GM23338 (cell line): Measurements from ENCODE around the gene SCAF4.

Source experiments
- CTCF ChIP-seq, 2 experiments: fragments of 200-600 bp in 1 of 2; sonication (generic) in 1 of 2; conservative IDR thresholded peaks; 2 replicates each; pipeline versions ENCODE4 v1.5.1 to v1.6.1; 2016 to 2017; ENCODE audit warnings: antibody characterized with exemption in 2 of 2, low read depth in 2 of 2, mild to moderate bottlenecking in 2 of 2, moderate library complexity in 1 of 2
- EZH2 ChIP-seq: fragments of 200-600 bp; sonication (generic); IDR thresholded peaks from one replicate; pipeline ENCODE4 v1.8.0; 2017; ENCODE audit warnings: antibody characterized with exemption, mild to moderate bottlenecking, low read depth; ENCODE audit not compliant: unreplicated experiment

DNA sequence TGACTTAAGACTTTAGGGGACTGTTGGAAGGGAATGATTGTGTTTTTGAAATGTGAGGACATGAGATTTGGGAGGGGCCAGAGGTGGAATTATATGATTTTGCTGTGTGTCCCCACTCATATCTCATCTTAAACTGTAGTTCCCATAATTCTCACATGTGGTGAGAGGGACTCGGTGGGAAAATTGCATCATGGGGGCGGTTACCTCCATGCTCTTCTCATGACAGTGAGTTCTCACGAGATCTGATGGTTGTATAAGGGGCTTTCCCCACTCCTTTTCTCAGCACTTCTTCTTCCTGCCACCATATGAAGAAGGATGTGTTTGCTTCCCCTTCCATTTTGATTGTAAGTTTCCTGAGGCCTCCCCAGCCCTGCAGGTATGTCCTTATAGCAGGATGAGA lies 35.0 kb upstream of the SCAF4 start:
- TF ChIP-seq EZH2: no peak
- TF ChIP-seq CTCF (conservative IDR thresholded peaks at IDR 0.05; ENCODE audit: low read depth in 2 of 2): no peak
